Fibroblast of lung (primary cell): ENCODE data around the gene CHD5. TPM values are rescaled to one million over a fixed set of nuclear protein-coding genes. Genes with fewer than 3 reads are reported as not detected.

ENCODE experiments used
- DNase-seq, 2 donors: peaks; one replicate each; pipeline versions ENCODE4 v3.0.0 to v3.0.0-alpha.2; 2010; ENCODE audit warnings: low read depth in 2 of 2
- H2AFZ ChIP-seq: 2 replicates; pipeline ENCODE4 v1.5.1; 2012; ENCODE audit warnings: low read length, control low read depth, inconsistent platforms
- H3K27ac ChIP-seq: 2 replicates; pipeline ENCODE4 v1.5.1; 2011; ENCODE audit warnings: low read length, control low read depth; ENCODE audit not compliant: insufficient read depth
- H3K27me3 ChIP-seq: 2 replicates; pipeline ENCODE4 v1.5.1; 2011; ENCODE audit warnings: mild to moderate bottlenecking, low read length; ENCODE audit not compliant: control insufficient read depth, insufficient read depth
- H3K36me3 ChIP-seq: 2 replicates; pipeline ENCODE4 v1.5.1; 2011; ENCODE audit warnings: low read length; ENCODE audit not compliant: control insufficient read depth, insufficient read depth
- H3K4me1 ChIP-seq: 2 replicates; pipeline ENCODE4 v1.5.1; 2011; ENCODE audit warnings: low read length; ENCODE audit not compliant: control insufficient read depth, insufficient read depth; ENCODE audit errors: extremely low read depth
- H3K4me2 ChIP-seq: 2 replicates; pipeline ENCODE4 v1.5.1; 2011; ENCODE audit warnings: low read length, control low read depth; ENCODE audit not compliant: insufficient read depth; ENCODE audit errors: extremely low read depth
- H3K4me3 ChIP-seq, 4 experiments: fragments of 200-600 bp in 1 of 4; sonication (generic) in 1 of 4; replicated peaks in 1 of 4; 2 replicates each; pipeline ENCODE4 v1.5.1; 2011 to 2016; ENCODE audit warnings: low read length in 4 of 4, low read depth in 3 of 4, mild to moderate bottlenecking in 3 of 4, control low read depth in 2 of 4, inconsistent platforms in 1 of 4, mixed read lengths in 1 of 4; ENCODE audit not compliant: insufficient read depth in 1 of 4; ENCODE audit errors: control extremely low read depth in 1 of 4
- H3K79me2 ChIP-seq: 2 replicates; pipeline ENCODE4 v1.5.1; 2012; ENCODE audit warnings: mild to moderate bottlenecking, low read length, inconsistent platforms; ENCODE audit not compliant: control insufficient read depth, insufficient read depth
- H3K9ac ChIP-seq: 2 replicates; pipeline ENCODE4 v1.5.1; 2011; ENCODE audit warnings: mild to moderate bottlenecking, low read length, control low read depth; ENCODE audit not compliant: insufficient read depth
- H3K9me3 ChIP-seq: 2 replicates; pipeline ENCODE4 v1.5.1; 2012; ENCODE audit warnings: low read depth, low read length; ENCODE audit not compliant: control insufficient read depth, insufficient read depth
- H4K20me1 ChIP-seq: 2 replicates; pipeline ENCODE4 v1.5.1; 2011; ENCODE audit warnings: low read length; ENCODE audit not compliant: control insufficient read depth, insufficient read depth; ENCODE audit errors: extremely low read depth
- EZH2 ChIP-seq: IDR thresholded peaks from 2 replicates; pipeline ENCODE4 v1.5.1; 2012; ENCODE audit warnings: low read length, control low read depth, mild to moderate bottlenecking; ENCODE audit errors: missing control alignments
- polyA plus RNA-seq, 2 donors: library from polyadenylated mRNA; depleted of rRNA in 1 of 2; stranded (reverse) in 1 of 2; unstranded in 1 of 2; fragments of >200 nt; gene quantifications; 2 replicates each; pipeline ENCODE4 v1.2.1, GENCODE V29; 2011 to 2012; ENCODE audit warnings: missing spikeins in 1 of 2
- total RNA-seq: library from RNA; depleted of rRNA; stranded (reverse); fragments of >200 nt; gene quantifications from 2 replicates; pipeline ENCODE4 v1.2.1, GENCODE V29; 2014
- TF ChIP-seq, protein P1 (sequence below), 2 donors: IDR thresholded peaks in 1 of 2; conservative IDR thresholded peaks in 1 of 2; 1 replicate in 1 of 2; 2 replicates in 1 of 2; pipeline ENCODE4 v1.5.1; 2011 to 2012; ENCODE audit warnings: low read length in 2 of 2, control low read depth in 1 of 2, inconsistent platforms in 1 of 2, low read depth in 1 of 2, mild to moderate bottlenecking in 1 of 2

Gene CHD5
- total and polyA plus RNA-seq, 2 donors (not counting 1 experiment from before 2014, with no cell fraction given): under 0.01 to 0.01 TPM

DNA sequence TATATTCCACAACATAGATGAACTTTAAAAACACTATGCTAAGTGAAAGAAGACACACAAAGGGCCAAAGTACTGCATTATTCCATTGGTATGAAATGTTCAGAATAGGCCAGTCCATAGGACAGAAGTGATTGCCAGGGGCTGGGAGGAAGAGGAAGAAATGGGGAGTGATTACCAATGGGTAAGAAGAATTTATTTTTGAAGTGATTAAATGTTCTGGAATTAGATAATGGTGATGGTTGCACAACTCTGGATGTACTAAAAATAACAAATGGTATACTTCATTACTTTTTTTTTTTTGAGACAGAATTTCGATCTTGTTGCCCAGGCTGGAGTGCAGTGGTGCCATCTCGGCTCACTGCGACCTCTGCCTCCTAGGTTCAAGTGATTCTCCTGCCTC is 61.7 kb downstream of the CHD5 start:
- peak; percentile 5 to 12 for DNase-seq

DNA sequence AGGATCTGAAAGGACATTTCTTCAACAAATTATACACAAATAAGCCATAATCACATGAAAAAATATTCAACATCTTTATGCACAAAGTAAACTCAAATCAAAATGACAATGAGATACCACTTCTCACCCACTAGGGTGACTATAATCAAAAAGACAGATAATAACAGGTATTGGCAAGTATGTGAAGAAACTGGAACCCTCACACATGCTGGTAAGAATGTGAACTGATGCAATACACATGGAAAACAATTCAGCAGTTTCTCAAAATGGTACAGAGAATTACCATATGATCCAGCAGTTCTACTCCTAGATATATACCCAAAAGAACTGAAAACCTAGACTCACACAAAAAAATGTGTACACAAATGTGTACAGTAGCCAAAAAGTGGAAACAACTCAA is 62.5 kb downstream of the CHD5 start:
- no peak for DNase-seq
- H4K20me1 ChIP-seq: no peaks in the 10 kb centered on the region
- H3K4me1 ChIP-seq: no peaks in the 10 kb centered on the region
- no peaks in the 10 kb centered on the region for H3K79me2 ChIP-seq
- no peaks in the 10 kb centered on the region for H3K27me3 ChIP-seq
- H3K4me3 ChIP-seq: no peak overlapping the region
- H2AFZ ChIP-seq: no peak overlapping the region
- H3K9ac ChIP-seq: no peak overlapping the region
- no peaks in the 10 kb centered on the region for H3K36me3 ChIP-seq
- no peaks in the 10 kb centered on the region for H3K9me3 ChIP-seq
- H3K4me2 ChIP-seq: no peak overlapping the region
- H3K27ac ChIP-seq: no peak overlapping the region
- TF ChIP-seq, protein P1, sequence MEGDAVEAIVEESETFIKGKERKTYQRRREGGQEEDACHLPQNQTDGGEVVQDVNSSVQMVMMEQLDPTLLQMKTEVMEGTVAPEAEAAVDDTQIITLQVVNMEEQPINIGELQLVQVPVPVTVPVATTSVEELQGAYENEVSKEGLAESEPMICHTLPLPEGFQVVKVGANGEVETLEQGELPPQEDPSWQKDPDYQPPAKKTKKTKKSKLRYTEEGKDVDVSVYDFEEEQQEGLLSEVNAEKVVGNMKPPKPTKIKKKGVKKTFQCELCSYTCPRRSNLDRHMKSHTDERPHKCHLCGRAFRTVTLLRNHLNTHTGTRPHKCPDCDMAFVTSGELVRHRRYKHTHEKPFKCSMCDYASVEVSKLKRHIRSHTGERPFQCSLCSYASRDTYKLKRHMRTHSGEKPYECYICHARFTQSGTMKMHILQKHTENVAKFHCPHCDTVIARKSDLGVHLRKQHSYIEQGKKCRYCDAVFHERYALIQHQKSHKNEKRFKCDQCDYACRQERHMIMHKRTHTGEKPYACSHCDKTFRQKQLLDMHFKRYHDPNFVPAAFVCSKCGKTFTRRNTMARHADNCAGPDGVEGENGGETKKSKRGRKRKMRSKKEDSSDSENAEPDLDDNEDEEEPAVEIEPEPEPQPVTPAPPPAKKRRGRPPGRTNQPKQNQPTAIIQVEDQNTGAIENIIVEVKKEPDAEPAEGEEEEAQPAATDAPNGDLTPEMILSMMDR (conservative IDR thresholded peaks at IDR 0.05 in 1 of 2, IDR thresholded peaks at IDR 0.05 in 1 of 2; ENCODE audit: low read depth in 1 of 2, low read length in 2 of 2): no peak
- no peak for TF ChIP-seq EZH2

More for the DNA sequence above, 61.7 kb downstream of the CHD5 start:
- no peaks in the 10 kb centered on the region for H3K9me3 ChIP-seq
- H3K79me2 ChIP-seq: no peaks in the 10 kb centered on the region
- H3K4me2 ChIP-seq: no peak overlapping the region
- no peaks in the 10 kb centered on the region for H3K36me3 ChIP-seq
- no peaks in the 10 kb centered on the region for H4K20me1 ChIP-seq
- no peak overlapping the region for H2AFZ ChIP-seq
- no peak overlapping the region for H3K9ac ChIP-seq
- no peaks in the 10 kb centered on the region for H3K27me3 ChIP-seq
- TF ChIP-seq, protein P1 (conservative IDR thresholded peaks at IDR 0.05 in 1 of 2, IDR thresholded peaks at IDR 0.05 in 1 of 2; ENCODE audit: low read depth in 1 of 2, low read length in 2 of 2): no peak
- TF ChIP-seq EZH2: no peak
- H3K27ac ChIP-seq: no peak overlapping the region
- no peak overlapping the region for H3K4me3 ChIP-seq
- H3K4me1 ChIP-seq: no peaks in the 10 kb centered on the region

DNA sequence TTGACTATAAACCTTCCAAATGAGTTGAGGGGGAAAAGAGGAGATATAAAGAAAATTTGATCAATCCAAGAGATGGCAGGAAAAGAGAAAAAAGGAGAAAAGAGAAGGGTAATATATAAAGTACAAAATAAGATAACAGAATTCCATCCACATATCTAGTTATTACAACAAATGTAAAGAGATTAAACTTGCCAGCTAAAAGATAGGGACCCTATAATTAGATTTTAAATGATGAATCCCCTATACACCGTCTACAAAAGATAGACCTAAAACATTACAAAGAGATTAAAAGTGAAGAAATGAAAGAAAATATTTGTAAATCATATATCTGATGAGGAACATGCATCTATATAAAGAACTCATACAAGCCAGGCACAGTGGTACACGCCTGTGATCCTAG is 63.1 kb downstream of the CHD5 start:
- Histone ChIP-seq H3K9me3 (no peaks in the 10 kb centered on the region), H4K20me1 (no peaks in the 10 kb centered on the region), H3K36me3 (no peaks in the 10 kb centered on the region), H3K4me1 (no peaks in the 10 kb centered on the region), H3K9ac (no peak overlapping the region), H3K27me3 (no peaks in the 10 kb centered on the region), H3K4me3 (no peak overlapping the region), H2AFZ (no peak overlapping the region), H3K79me2 (no peaks in the 10 kb centered on the region), H3K27ac (no peak overlapping the region), H3K4me2 (no peak overlapping the region)
- TF ChIP-seq, protein P1 (conservative IDR thresholded peaks at IDR 0.05 in 1 of 2, IDR thresholded peaks at IDR 0.05 in 1 of 2; ENCODE audit: low read depth in 1 of 2, low read length in 2 of 2): no peak
- no peak for TF ChIP-seq EZH2
- no peak for DNase-seq
